ENCODE results near the gene NMT1. TPM values are rescaled to one million over a fixed set of nuclear protein-coding genes. Genes with fewer than 3 reads are reported as not detected.

The NMT1 gene
- total and polyA plus RNA-seq, 3 experiments from 2014 or later: 82.0 to 198 (median 189) TPM

GRCh38 chr17:45087978-45088377, 26.9 kb downstream of the NMT1 start:
- Histone ChIP-seq H3K27ac (ENCODE audit: low read depth, low read length) (no peak overlapping the region), H3K27me3 (ENCODE audit: insufficient read depth, low read length, poor library complexity, severe bottlenecking) (no peaks in the 10 kb centered on the region), H3K36me3 (ENCODE audit: insufficient read depth, low read length) (peaks cover 63% of the 10 kb centered on the region), H3K9me3 (ENCODE audit: low read length) (no peaks in the 10 kb centered on the region), H3K4me3 (ENCODE audit: low read length) (no peak overlapping the region), H3K4me1 (ENCODE audit: insufficient read depth, low read length) (no peaks in the 10 kb centered on the region)
- H3K27me3 Mint-ChIP-seq: no peaks in the 10 kb centered on the region
- peaks cover 6 to 75% (median 15%) of the 10 kb centered on the region in 3 donors for H3K36me3 Mint-ChIP-seq
- H3K4me1 Mint-ChIP-seq: peaks cover 0 to 2% (median 0%) of the 10 kb centered on the region in 3 donors
- H3K4me3 Mint-ChIP-seq: no peak overlapping the region
- no peak for DNase-seq
- CTCF ChIA-PET: no interaction called here
- no peak overlapping the region for H3K27ac Mint-ChIP-seq
- H3K9me3 Mint-ChIP-seq: no peaks in the 10 kb centered on the region
- POLR2A ChIA-PET: no interaction called here

DNA sequence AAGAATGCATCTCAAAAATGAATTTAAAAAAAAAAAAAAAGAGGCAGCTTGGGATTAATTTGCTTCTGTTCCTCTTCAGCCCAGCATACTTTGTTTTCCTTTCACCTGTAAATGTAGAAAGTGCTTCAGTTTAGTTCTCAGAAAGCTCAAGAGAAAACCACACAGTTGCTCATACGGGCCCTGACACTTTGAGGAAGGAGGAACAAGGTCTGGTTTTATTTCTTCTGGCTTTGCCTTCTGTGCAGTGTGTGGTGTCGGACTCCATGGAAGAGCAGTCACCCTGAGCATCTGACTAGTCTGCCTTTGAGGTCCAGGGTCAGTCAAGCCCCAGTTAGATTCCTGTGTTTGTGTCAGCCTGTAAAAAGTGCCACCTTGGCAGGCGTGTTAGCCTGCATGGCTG, 27.6 kb downstream of the NMT1 start:
- Mint-ChIP-seq H3K4me3 (no peak overlapping the region), H3K36me3 (peaks cover 6 to 77% (median 11%) of the 10 kb centered on the region in 3 donors), H3K4me1 (peaks cover 0 to 2% (median 0%) of the 10 kb centered on the region in 3 donors), H3K9me3 (no peaks in the 10 kb centered on the region), H3K27me3 (no peaks in the 10 kb centered on the region), H3K27ac (no peak overlapping the region)
- Histone ChIP-seq H3K27me3 (ENCODE audit: insufficient read depth, low read length, poor library complexity, severe bottlenecking) (no peaks in the 10 kb centered on the region), H3K9me3 (ENCODE audit: low read length) (no peaks in the 10 kb centered on the region), H3K4me1 (ENCODE audit: insufficient read depth, low read length) (no peaks in the 10 kb centered on the region), H3K27ac (ENCODE audit: low read depth, low read length) (no peak overlapping the region), H3K36me3 (ENCODE audit: insufficient read depth, low read length) (peaks cover 65% of the 10 kb centered on the region), H3K4me3 (ENCODE audit: low read length) (no peak overlapping the region)
- no peak for DNase-seq
- ChIA-PET POLR2A (no interaction called here), CTCF (interaction anchor here (2.1 kb wide), 1 partner anchor 11 kb away, joined by 9 read pairs; no protein-coding TSS in a partner anchor)

- H3K27me3 ChIP-seq (ENCODE audit: insufficient read depth, low read length, poor library complexity, severe bottlenecking): no peaks in the 10 kb centered on the region
- POLR2A ChIA-PET: no interaction called here
- CTCF ChIA-PET: interaction anchor here (2.1 kb wide), 1 partner anchor 9 kb away, joined by 9 read pairs; no protein-coding TSS in a partner anchor
These were observed 29.6 kb downstream of the NMT1 start for GRCh38 chr17:45090711-45091110.

GRCh38 chr17:45091778-45092425, 30.8 kb downstream of the NMT1 start:
- CTCF ChIA-PET: no interaction called here

More at GRCh38 chr17:45090711-45091110, 29.6 kb downstream of the NMT1 start:
- Mint-ChIP-seq H3K36me3 (peaks cover 6 to 79% (median 15%) of the 10 kb centered on the region in 3 donors), H3K27ac (peak overlapping the region in 3 of 8 donors; percentile 15 to 52 (median 47)), H3K9me3 (no peaks in the 10 kb centered on the region), H3K4me1 (peaks cover 0 to 2% (median 0%) of the 10 kb centered on the region in 3 donors), H3K4me3 (no peak overlapping the region), H3K27me3 (no peaks in the 10 kb centered on the region)
- Histone ChIP-seq H3K4me3 (ENCODE audit: low read length) (no peak overlapping the region), H3K9me3 (ENCODE audit: low read length) (no peaks in the 10 kb centered on the region), H3K27ac (ENCODE audit: low read depth, low read length) (no peak overlapping the region), H3K36me3 (ENCODE audit: insufficient read depth, low read length) (peaks cover 63% of the 10 kb centered on the region), H3K4me1 (ENCODE audit: insufficient read depth, low read length) (no peaks in the 10 kb centered on the region)
- DNase-seq: peak in 1 of 5 donors; percentile 15

DNA sequence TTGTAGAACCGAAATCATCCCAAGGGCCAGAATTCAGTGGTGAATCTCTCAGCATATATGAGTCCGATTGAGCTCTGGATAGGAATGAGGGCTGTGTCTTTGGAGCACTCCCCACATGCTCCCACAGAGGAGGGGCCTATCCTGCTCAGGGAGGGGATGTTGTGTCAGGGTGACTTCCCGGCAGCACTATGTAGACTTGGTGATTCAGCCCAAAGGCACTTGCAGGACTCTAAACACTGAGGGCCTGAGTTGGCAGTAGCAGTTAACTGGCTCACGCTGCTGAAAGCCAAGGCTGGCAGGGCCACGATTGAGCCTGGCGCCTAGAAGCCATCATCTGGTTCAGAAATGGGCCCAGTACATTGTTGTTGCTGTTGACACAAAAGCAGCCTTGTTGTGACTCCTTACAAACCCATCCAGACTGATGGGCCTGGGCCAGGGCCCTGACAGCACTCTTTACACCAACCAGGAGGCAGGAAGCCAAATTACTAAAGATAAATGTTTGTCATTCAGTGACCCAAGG, 31.9 kb downstream of the NMT1 start:
- Mint-ChIP-seq H3K36me3 (peaks cover 11 to 84% (median 19%) of the 10 kb centered on the region in 3 donors), H3K4me3 (no peak overlapping the region), H3K4me1 (peaks cover 0 to 2% (median 0%) of the 10 kb centered on the region in 3 donors), H3K9me3 (no peaks in the 10 kb centered on the region), H3K27ac (no peak overlapping the region), H3K27me3 (no peaks in the 10 kb centered on the region)
- CTCF ChIA-PET: no interaction called here
- POLR2A ChIA-PET: no interaction called here
- peak in 1 of 5 donors; percentile 33 for DNase-seq
- Histone ChIP-seq H3K36me3 (ENCODE audit: insufficient read depth, low read length) (peaks cover 62% of the 10 kb centered on the region), H3K27me3 (ENCODE audit: insufficient read depth, low read length, poor library complexity, severe bottlenecking) (no peaks in the 10 kb centered on the region), H3K4me3 (ENCODE audit: low read length) (no peak overlapping the region), H3K9me3 (ENCODE audit: low read length) (no peaks in the 10 kb centered on the region), H3K4me1 (ENCODE audit: insufficient read depth, low read length) (no peaks in the 10 kb centered on the region), H3K27ac (ENCODE audit: low read depth, low read length) (no peak overlapping the region)

More at GRCh38 chr17:45091778-45092425, 30.8 kb downstream of the NMT1 start:
- Mint-ChIP-seq H3K27ac (peak overlapping the region in 3 of 8 donors; percentile 5 to 66 (median 37)), H3K4me3 (no peak overlapping the region), H3K4me1 (peaks cover 0 to 2% (median 0%) of the 10 kb centered on the region in 3 donors), H3K9me3 (no peaks in the 10 kb centered on the region), H3K27me3 (no peaks in the 10 kb centered on the region), H3K36me3 (peaks cover 11 to 84% (median 22%) of the 10 kb centered on the region in 3 donors)
- peak in 1 of 5 donors; percentile 26 for DNase-seq
- peaks cover 62% of the 10 kb centered on the region for H3K36me3 ChIP-seq (ENCODE audit: insufficient read depth, low read length)
- no peaks in the 10 kb centered on the region for H3K4me1 ChIP-seq (ENCODE audit: insufficient read depth, low read length)
- H3K27ac ChIP-seq (ENCODE audit: low read depth, low read length): no peak overlapping the region
- H3K4me3 ChIP-seq (ENCODE audit: low read length): no peak overlapping the region
- H3K27me3 ChIP-seq (ENCODE audit: insufficient read depth, low read length, poor library complexity, severe bottlenecking): no peaks in the 10 kb centered on the region
- POLR2A ChIA-PET: interaction anchor here (0.7 kb wide), 1 partner anchor 319 kb away, joined by 4 read pairs; no protein-coding TSS in a partner anchor
- H3K9me3 ChIP-seq (ENCODE audit: low read length): no peaks in the 10 kb centered on the region

DNA sequence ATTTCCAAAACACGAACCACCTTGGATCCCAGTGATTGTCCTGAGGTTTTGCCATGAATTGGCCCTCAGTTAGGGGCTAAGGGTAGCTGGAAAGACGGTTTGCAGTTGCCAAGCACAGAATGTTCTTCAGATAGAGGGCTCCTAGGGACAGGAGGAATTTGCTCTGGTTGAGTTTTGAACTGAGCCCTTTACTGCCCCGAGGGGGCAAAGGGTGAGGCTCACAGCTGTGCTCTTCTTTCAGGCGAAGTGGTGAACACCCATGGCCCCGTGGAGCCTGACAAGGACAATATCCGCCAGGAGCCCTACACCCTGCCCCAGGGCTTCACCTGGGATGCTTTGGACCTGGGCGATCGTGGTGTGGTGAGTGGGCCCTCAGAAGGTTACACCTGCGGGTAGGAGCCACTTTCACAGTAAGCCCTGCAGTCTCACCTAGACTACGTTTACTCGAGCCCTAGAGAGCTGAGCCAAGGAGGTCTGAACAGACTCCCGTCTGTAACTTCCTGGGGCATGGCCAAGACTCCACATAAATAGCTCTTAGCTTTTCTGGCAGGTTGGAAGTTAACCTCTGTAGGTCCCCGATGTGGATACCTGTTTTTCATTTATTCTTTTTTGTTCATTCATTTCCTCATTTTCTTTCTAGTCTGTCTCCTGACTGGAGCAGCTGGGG, 32.5 kb downstream of the NMT1 start:
- no peak overlapping the region for H3K4me3 Mint-ChIP-seq
- H3K9me3 Mint-ChIP-seq: no peaks in the 10 kb centered on the region
- H3K36me3 Mint-ChIP-seq: peaks cover 11 to 84% (median 19%) of the 10 kb centered on the region in 3 donors
- Histone ChIP-seq H3K4me3 (ENCODE audit: low read length) (no peak overlapping the region), H3K36me3 (ENCODE audit: insufficient read depth, low read length) (peaks cover 64% of the 10 kb centered on the region), H3K4me1 (ENCODE audit: insufficient read depth, low read length) (no peaks in the 10 kb centered on the region), H3K27me3 (ENCODE audit: insufficient read depth, low read length, poor library complexity, severe bottlenecking) (no peaks in the 10 kb centered on the region), H3K9me3 (ENCODE audit: low read length) (no peaks in the 10 kb centered on the region), H3K27ac (ENCODE audit: low read depth, low read length) (no peak overlapping the region)
- POLR2A ChIA-PET: no interaction called here
- peaks cover 0 to 2% (median 2%) of the 10 kb centered on the region in 3 donors for H3K4me1 Mint-ChIP-seq
- peak overlapping the region in 1 of 8 donors; percentile 49 for H3K27ac Mint-ChIP-seq
- peak in 1 of 5 donors; percentile 24 for DNase-seq
- CTCF ChIA-PET: no interaction called here
- H3K27me3 Mint-ChIP-seq: no peaks in the 10 kb centered on the region

DNA sequence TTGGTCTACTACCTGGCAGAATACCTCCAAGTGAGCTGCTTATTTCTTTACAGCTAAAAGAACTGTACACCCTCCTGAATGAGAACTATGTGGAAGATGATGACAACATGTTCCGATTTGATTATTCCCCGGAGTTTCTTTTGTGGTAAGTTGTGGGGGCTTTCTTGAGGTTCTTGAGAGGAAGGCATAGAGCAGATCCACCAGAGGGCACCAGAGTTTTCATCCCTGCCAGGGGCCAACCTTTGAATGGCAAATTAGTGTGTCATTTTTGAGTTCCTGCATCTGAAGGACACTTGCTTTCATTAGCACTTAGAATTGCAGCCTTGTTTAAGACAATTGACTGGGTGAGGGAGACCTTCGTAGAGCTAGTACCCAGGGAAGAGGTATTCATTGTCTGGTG, 35.0 kb downstream of the NMT1 start:
- Mint-ChIP-seq H3K27ac (peak overlapping the region in 1 of 8 donors; percentile 80), H3K9me3 (no peaks in the 10 kb centered on the region), H3K36me3 (peaks cover 8 to 85% (median 16%) of the 10 kb centered on the region in 3 donors), H3K4me3 (no peak overlapping the region), H3K4me1 (peaks cover 0 to 7% (median 2%) of the 10 kb centered on the region in 3 donors), H3K27me3 (no peaks in the 10 kb centered on the region)
- no peak overlapping the region for H3K4me3 ChIP-seq (ENCODE audit: low read length)
- H3K4me1 ChIP-seq (ENCODE audit: insufficient read depth, low read length): no peaks in the 10 kb centered on the region
- DNase-seq: no peak
- no peak overlapping the region for H3K27ac ChIP-seq (ENCODE audit: low read depth, low read length)
- peaks cover 59% of the 10 kb centered on the region for H3K36me3 ChIP-seq (ENCODE audit: insufficient read depth, low read length)
- H3K9me3 ChIP-seq (ENCODE audit: low read length): no peaks in the 10 kb centered on the region
- ChIA-PET POLR2A (no interaction called here), CTCF (interaction anchor here (1.2 kb wide), 1 partner anchor 102 kb away, joined by 4 read pairs; no protein-coding TSS in a partner anchor)
- H3K27me3 ChIP-seq (ENCODE audit: insufficient read depth, low read length, poor library complexity, severe bottlenecking): no peaks in the 10 kb centered on the region

- Mint-ChIP-seq H3K27ac (no peak overlapping the region), H3K9me3 (no peaks in the 10 kb centered on the region), H3K4me1 (peaks cover 0 to 7% (median 2%) of the 10 kb centered on the region in 3 donors), H3K36me3 (peaks cover 8 to 84% (median 15%) of the 10 kb centered on the region in 3 donors), H3K4me3 (no peak overlapping the region), H3K27me3 (no peaks in the 10 kb centered on the region)
- Histone ChIP-seq H3K27ac (ENCODE audit: low read depth, low read length) (no peak overlapping the region), H3K9me3 (ENCODE audit: low read length) (no peaks in the 10 kb centered on the region), H3K4me1 (ENCODE audit: insufficient read depth, low read length) (no peaks in the 10 kb centered on the region), H3K27me3 (ENCODE audit: insufficient read depth, low read length, poor library complexity, severe bottlenecking) (no peaks in the 10 kb centered on the region), H3K4me3 (ENCODE audit: low read length) (no peak overlapping the region), H3K36me3 (ENCODE audit: insufficient read depth, low read length) (peaks cover 56% of the 10 kb centered on the region)
- DNase-seq: no peak
- CTCF ChIA-PET: no interaction called here
- POLR2A ChIA-PET: no interaction called here
These were observed 35.8 kb downstream of the NMT1 start for GRCh38 chr17:45096926-45097325.

All from CD8-positive, alpha-beta memory T cell (primary cell).